Common myeloid progenitor, CD34-positive (primary cell): ENCODE results near the gene RPUSD4.
A peak's percentile ranks its signal among the peaks of the same experiment; 100 is the strongest.

Experiments
- CTCF ChIA-PET: fragments of 350-600 bp; sonication (Branson Sonifier 250); formaldehyde crosslinking; loops from one replicate; lab custom pipeline; 2021; ENCODE audit warnings: antibody characterized with exemption; lab: Charles Lee
- POLR2A ChIA-PET: fragments of 350-600 bp; sonication (Branson Sonifier 250); formaldehyde crosslinking; loops from one replicate; lab custom pipeline; 2021; ENCODE audit warnings: antibody characterized with exemption; lab: Charles Lee
- DNase-seq, 3 donors: peaks; one replicate each; pipeline versions ENCODE4 v3.0.0 to v3.0.0-alpha.2; 2013
- H3K27ac ChIP-seq, 2 experiments: 1 replicate in 1 of 2; 2 replicates in 1 of 2; pipeline ENCODE4 v1.7.0; 2013; ENCODE audit warnings: inconsistent platforms in 2 of 2, low read length in 2 of 2, mild to moderate bottlenecking in 2 of 2, low read depth in 1 of 2, moderate library complexity in 1 of 2; ENCODE audit not compliant: severe bottlenecking in 2 of 2, insufficient read depth in 1 of 2, poor library complexity in 1 of 2
- H3K27me3 ChIP-seq, 5 experiments: replicated peaks in 2 of 5; 1 replicate in 3 of 5; 2 replicates in 2 of 5; pipeline versions ENCODE4 v1.6.1 to v1.7.0; 2013; ENCODE audit warnings: low read length in 4 of 5, mild to moderate bottlenecking in 2 of 5, moderate library complexity in 2 of 5, inconsistent platforms in 1 of 5; ENCODE audit not compliant: insufficient read depth in 5 of 5, control insufficient read depth in 4 of 5
- H3K36me3 ChIP-seq, 4 experiments: 1 replicate in 2 of 4; 2 replicates in 2 of 4; pipeline versions ENCODE4 v1.6.1 to v1.7.0; 2013; ENCODE audit warnings: low read length in 3 of 4, control low read depth in 1 of 4, mild to moderate bottlenecking in 1 of 4; ENCODE audit not compliant: control insufficient read depth in 4 of 4, insufficient read depth in 4 of 4
- H3K4me1 ChIP-seq, 4 experiments: 1 replicate in 3 of 4; 2 replicates in 1 of 4; pipeline versions ENCODE4 v1.6.1 to v1.7.1; 2013; ENCODE audit warnings: low read length in 3 of 4, mild to moderate bottlenecking in 3 of 4, control low read depth in 1 of 4, inconsistent platforms in 1 of 4, moderate library complexity in 1 of 4; ENCODE audit not compliant: control insufficient read depth in 4 of 4, insufficient read depth in 4 of 4; ENCODE audit errors: control extremely low read depth in 1 of 4
- H3K4me3 ChIP-seq, 7 experiments: 1 replicate in 4 of 7; 2 replicates in 3 of 7; pipeline versions ENCODE4 v1.5.1 to v1.7.0; 2013; ENCODE audit warnings: mild to moderate bottlenecking in 7 of 7, low read length in 6 of 7, moderate library complexity in 6 of 7, inconsistent platforms in 2 of 7, low read depth in 2 of 7, control low read depth in 1 of 7; ENCODE audit not compliant: insufficient read depth in 4 of 7, control insufficient read depth in 1 of 7; ENCODE audit errors: extremely low read depth in 1 of 7
- H3K9me3 ChIP-seq, 5 experiments: 1 replicate in 4 of 5; 2 replicates in 1 of 5; pipeline versions ENCODE4 v1.6.1 to v1.7.1; 2013; ENCODE audit warnings: low read length in 4 of 5, mild to moderate bottlenecking in 2 of 5, inconsistent platforms in 1 of 5, low read depth in 1 of 5, moderate library complexity in 1 of 5; ENCODE audit not compliant: control insufficient read depth in 4 of 5, insufficient read depth in 2 of 5; ENCODE audit errors: control extremely low read depth in 1 of 5
- WGBS: methylation state at CpG from one replicate; pipeline ENCODE4 v1.1.5; 2013; ENCODE audit not compliant: insufficient coverage; 5-methylcytosine and 5-hydroxymethylcytosine counted together

RPUSD4 gene

GRCh38 chr11:126174816-126175215 lies 36.6 kb downstream of the RPUSD4 start:
- H3K4me1 ChIP-seq, result peaks cover 0 to 20% (median 12%) of the 10 kb centered on the region in 4 experiments
- no peak overlapping the region for H3K4me3 ChIP-seq
- H3K36me3 ChIP-seq, result no peaks in the 10 kb centered on the region
- ChIA-PET POLR2A (no interaction called here), CTCF (no interaction called here)
- no peaks in the 10 kb centered on the region for H3K9me3 ChIP-seq
- 98% methylated on average over 5 of the region's 7 CpGs for WGBS
- H3K27ac ChIP-seq, result no peak overlapping the region
- H3K27me3 ChIP-seq, result no peaks in the 10 kb centered on the region
- no peak for DNase-seq

DNA sequence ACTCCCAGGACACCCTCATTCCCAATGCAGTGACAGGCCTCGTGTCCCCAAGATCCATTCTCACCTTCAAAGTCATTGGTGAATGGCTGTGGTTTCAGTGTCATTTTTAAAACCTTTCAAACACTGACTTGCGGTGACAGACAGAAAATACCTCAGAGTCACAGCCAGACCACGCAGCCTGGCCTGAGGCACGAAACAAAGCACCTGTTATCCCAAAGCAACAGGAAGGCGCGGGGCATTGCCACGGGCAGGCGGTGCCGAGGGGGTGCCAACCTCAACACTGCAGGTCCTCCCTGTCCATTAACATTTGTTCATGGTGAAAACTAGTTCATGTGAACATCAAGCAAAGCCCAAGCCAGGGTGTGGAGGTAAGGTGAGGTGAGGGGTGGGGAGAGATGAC lies 38.2 kb downstream of the RPUSD4 start:
- no peaks in the 10 kb centered on the region for H3K9me3 ChIP-seq
- no peak overlapping the region for H3K4me3 ChIP-seq
- no peak for DNase-seq
- ChIA-PET POLR2A (no interaction called here), CTCF (no interaction called here)
- peaks cover 0 to 20% (median 12%) of the 10 kb centered on the region in 4 experiments for H3K4me1 ChIP-seq
- H3K36me3 ChIP-seq, result no peaks in the 10 kb centered on the region
- H3K27ac ChIP-seq, result no peak overlapping the region
- 88% methylated on average over 8 of the region's 9 CpGs for WGBS
- H3K27me3 ChIP-seq, result no peaks in the 10 kb centered on the region

GRCh38 chr11:126172596-126173038 lies 38.8 kb downstream of the RPUSD4 start:
- Histone ChIP-seq H3K36me3 (no peaks in the 10 kb centered on the region), H3K27me3 (no peaks in the 10 kb centered on the region), H3K4me1 (peaks cover 0 to 20% (median 12%) of the 10 kb centered on the region in 4 experiments), H3K4me3 (no peak overlapping the region), H3K27ac (no peak overlapping the region), H3K9me3 (no peaks in the 10 kb centered on the region)
- DNase-seq, result peak in 2 of 3 donors; percentile 13 to 15
- ChIA-PET CTCF (no interaction called here), POLR2A (no interaction called here)
- WGBS, result 73% methylated on average over 6 of the region's 8 CpGs

GRCh38 chr11:126169291-126169690 lies 42.2 kb downstream of the RPUSD4 start:
- 100% methylated on average over 3 of the region's 3 CpGs for WGBS
- no peak for DNase-seq
- no peaks in the 10 kb centered on the region for H3K9me3 ChIP-seq
- H3K27me3 ChIP-seq, result no peaks in the 10 kb centered on the region
- H3K27ac ChIP-seq, result no peak overlapping the region
- peaks cover 0 to 13% (median 5%) of the 10 kb centered on the region in 4 experiments for H3K4me1 ChIP-seq
- ChIA-PET POLR2A (no interaction called here), CTCF (no interaction called here)
- H3K4me3 ChIP-seq, result no peak overlapping the region
- H3K36me3 ChIP-seq, result no peaks in the 10 kb centered on the region

- H3K27me3 ChIP-seq, result no peaks in the 10 kb centered on the region
- ChIA-PET CTCF (interaction anchor here (1.0 kb wide), 1 partner anchor 26 kb away, joined by 3 read pairs; no protein-coding TSS in a partner anchor), POLR2A (no interaction called here)
- DNase-seq, result no peak
- peaks cover 0 to 14% (median 4%) of the 10 kb centered on the region in 4 experiments for H3K4me1 ChIP-seq
- H3K9me3 ChIP-seq, result no peaks in the 10 kb centered on the region
- WGBS, result 60% methylated on average over 2 of the region's 2 CpGs
- no peak overlapping the region for H3K27ac ChIP-seq
- no peak overlapping the region for H3K4me3 ChIP-seq
- no peaks in the 10 kb centered on the region for H3K36me3 ChIP-seq
Measured at GRCh38 chr11:126167488-126167887, 44.0 kb downstream of the RPUSD4 start.

GRCh38 chr11:126166413-126166812 lies 45.0 kb downstream of the RPUSD4 start:
- 97% methylated on average over 3 of the region's 3 CpGs for WGBS
- Histone ChIP-seq H3K27me3 (no peaks in the 10 kb centered on the region), H3K36me3 (no peaks in the 10 kb centered on the region), H3K4me3 (no peak overlapping the region), H3K27ac (no peak overlapping the region), H3K4me1 (peaks cover 0 to 5% (median 0%) of the 10 kb centered on the region in 4 experiments), H3K9me3 (no peaks in the 10 kb centered on the region)
- no peak for DNase-seq
- ChIA-PET CTCF (interaction anchor here (0.9 kb wide), 1 partner anchor 17 kb away, joined by 4 read pairs; no protein-coding TSS in a partner anchor), POLR2A (no interaction called here)

DNA sequence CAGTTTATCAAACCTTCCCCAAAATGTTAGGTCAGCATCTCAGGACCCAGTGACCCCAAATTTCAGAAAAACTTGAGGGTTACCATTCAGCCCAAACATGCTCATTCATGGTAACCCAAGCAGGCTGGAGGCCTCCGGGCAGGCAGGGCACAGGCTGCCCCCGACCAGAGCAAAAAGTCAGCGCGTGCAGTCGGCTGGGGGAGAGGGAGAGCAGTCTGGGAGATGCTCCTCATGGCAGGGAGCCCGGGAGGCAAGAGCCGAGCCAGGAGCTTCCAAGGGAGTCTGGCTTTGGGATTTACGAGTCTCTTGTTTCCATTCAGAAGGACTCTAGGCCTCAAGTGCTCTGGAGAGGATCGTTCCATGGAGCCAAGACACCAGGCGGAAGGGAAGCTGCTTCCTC lies 45.7 kb downstream of the RPUSD4 start:
- 93% methylated on average over 9 of the region's 10 CpGs for WGBS
- CTCF ChIA-PET, result interaction anchor here (0.7 to 0.9 kb wide), 2 partner anchors 18 to 107 kb away, joined by 3 to 4 read pairs; no protein-coding TSS in a partner anchor
- Histone ChIP-seq H3K4me3 (no peak overlapping the region), H3K4me1 (peaks cover 0 to 5% (median 0%) of the 10 kb centered on the region in 4 experiments), H3K36me3 (no peaks in the 10 kb centered on the region), H3K9me3 (no peaks in the 10 kb centered on the region), H3K27ac (no peak overlapping the region), H3K27me3 (no peaks in the 10 kb centered on the region)
- POLR2A ChIA-PET, result no interaction called here
- DNase-seq, result no peak
